ENCODE data around the gene APMAP. TPM values are rescaled to one million over a fixed set of nuclear protein-coding genes. Genes with fewer than 3 reads are reported as not detected.
A peak's percentile ranks its signal among the peaks of the same experiment; 100 is the strongest.
"Not testable (repeated sequence)": the region's sequence is repeated elsewhere in the genome, so short reads cannot be mapped to it uniquely, and the experiment has no call there.

APMAP gene
- total RNA-seq, 1 donor from 2014 or later: 73.4 TPM

- DNase-seq (ENCODE audit: low spot score in 2 of 2): no peak
- no peak for FAIRE-seq
Measured at GRCh38 chr20:24937579-24937978, 55.0 kb downstream of the APMAP start.

- FAIRE-seq: no peak
Measured at GRCh38 chr20:24936526-24937407, 55.8 kb downstream of the APMAP start.

GRCh38 chr20:24935766-24936525 is 56.6 kb downstream of the APMAP start:
- DNase-seq (ENCODE audit: low spot score in 2 of 2) (no peak), FAIRE-seq (no peak)

More at GRCh38 chr20:24936526-24937407, 55.8 kb downstream of the APMAP start:
- DNase-seq (ENCODE audit: low spot score in 2 of 2): no peak

- FAIRE-seq: no peak
- DNase-seq (ENCODE audit: low spot score in 2 of 2): no peak
Measured at GRCh38 chr20:24935140-24935539, 57.4 kb downstream of the APMAP start.

- DNase-seq (ENCODE audit: low spot score in 2 of 2): no peak
- no peak for FAIRE-seq
Measured at GRCh38 chr20:24934716-24935115, 57.8 kb downstream of the APMAP start.

GRCh38 chr20:24934101-24934661 is 58.4 kb downstream of the APMAP start:
- DNase-seq (ENCODE audit: low spot score in 2 of 2) (no peak), FAIRE-seq (no peak)

- no peak for FAIRE-seq
- no peak for DNase-seq (ENCODE audit: low spot score in 2 of 2)
Measured at GRCh38 chr20:24933266-24933908, 59.2 kb downstream of the APMAP start.

GRCh38 chr20:24931893-24932292 is 60.7 kb downstream of the APMAP start:
- FAIRE-seq; DNase-seq (ENCODE audit: low spot score in 2 of 2): not testable (repeated sequence)

GRCh38 chr20:24930724-24931688 is 61.5 kb downstream of the APMAP start:
- not testable (repeated sequence) for DNase-seq (ENCODE audit: low spot score in 2 of 2); FAIRE-seq

- FAIRE-seq; DNase-seq (ENCODE audit: low spot score in 2 of 2): not testable (repeated sequence)
Measured at GRCh38 chr20:24929867-24930723, 62.5 kb downstream of the APMAP start.

GRCh38 chr20:24929259-24929658 is 63.3 kb downstream of the APMAP start:
- FAIRE-seq; DNase-seq (ENCODE audit: low spot score in 2 of 2): not testable (repeated sequence)

GRCh38 chr20:24920706-24921105 is 71.8 kb downstream of the APMAP start:
- not testable (repeated sequence) for FAIRE-seq; DNase-seq (ENCODE audit: low spot score in 2 of 2)

- FAIRE-seq: not testable (repeated sequence)
Measured at GRCh38 chr20:24919665-24920064, 72.9 kb downstream of the APMAP start.

GRCh38 chr20:24918579-24919566 is 73.7 kb downstream of the APMAP start:
- DNase-seq (ENCODE audit: low spot score in 2 of 2): no peak
- FAIRE-seq: no peak

More at GRCh38 chr20:24919665-24920064, 72.9 kb downstream of the APMAP start:
- DNase-seq (ENCODE audit: low spot score in 2 of 2): not testable (repeated sequence)

- DNase-seq (ENCODE audit: low spot score in 2 of 2) (peak; percentile 57 to 85), FAIRE-seq (no peak)
Measured at GRCh38 chr20:24917797-24918578, 74.6 kb downstream of the APMAP start.

- DNase-seq (ENCODE audit: low spot score in 2 of 2) (no peak), FAIRE-seq (no peak)
Measured at GRCh38 chr20:24917056-24917455, 75.5 kb downstream of the APMAP start.

All from frontal cortex (tissue), 4 donors.